GM12878 (cell line): ENCODE measurements around the gene NTM. TPM values are rescaled to one million over a fixed set of nuclear protein-coding genes. Genes with fewer than 3 reads are reported as not detected.

Experiments
- ATAC-seq: fragments of 200-7000 bp; cut with Tn5 transposase; 3 replicates; pipeline ENCODE4 v1.9.1; 2020; ENCODE audit warnings: mild to moderate bottlenecking, moderate library complexity
- BruUV-seq: library from RNA; stranded (reverse); fragments of 400-500 nt; replicated peaks from 2 replicates; lab custom pipeline; 2021; lab: Mats Ljungman, UMichigan
- CTCF ChIA-PET: fragments of 300-600 bp; sonication (Branson Sonifier 250); formaldehyde crosslinking; extraction: SDS; loops from one replicate; lab custom pipeline; 2021; ENCODE audit warnings: inconsistent platforms; lab: Yijun Ruan, JAX
- POLR2A ChIA-PET: fragments of 350-600 bp; formaldehyde crosslinking; extraction: SDS; loops from one replicate; lab custom pipeline; 2021; ENCODE audit warnings: inconsistent platforms; lab: Charles Lee
- RAD21 ChIA-PET: fragments of 300-600 bp; sonication (Branson Sonifier 250); formaldehyde crosslinking; loops from one replicate; lab custom pipeline; 2023; ENCODE audit warnings: antibody characterized with exemption; ENCODE audit not compliant: unreplicated experiment; lab: Charles Lee
- SMC1A ChIA-PET: fragments of 300-600 bp; sonication (Branson Sonifier 250); formaldehyde crosslinking; loops from one replicate; lab custom pipeline; 2023; ENCODE audit not compliant: unreplicated experiment, uncharacterized antibody; lab: Charles Lee
- DNase-seq: peaks from one replicate; pipeline ENCODE4 v3.0.0-alpha.2; 2011; ENCODE audit warnings: low read depth, low spot score
- FAIRE-seq: peaks from 3 replicates; lab custom pipeline; 2011; peaks lifted over from hg19 to GRCh38; lab: Jason Lieb, UNC
- H2AFZ ChIP-seq: 2 replicates; pipeline ENCODE4 v1.6.0; 2011; ENCODE audit warnings: low read depth, low read length, control low read depth; ENCODE audit not compliant: control insufficient read depth
- H3K27ac ChIP-seq: 2 replicates; pipeline ENCODE4 v1.5.1; 2011; ENCODE audit warnings: control low read depth; ENCODE audit not compliant: control insufficient read depth, insufficient read depth
- H3K27me3 ChIP-seq, 2 experiments: replicated peaks in 1 of 2; 2 replicates each; pipeline versions ENCODE4 v1.6.0 to v1.6.1; 2011; ENCODE audit warnings: low read length in 1 of 2; ENCODE audit not compliant: control insufficient read depth in 2 of 2, insufficient read depth in 2 of 2
- H3K36me3 ChIP-seq, 2 experiments: 2 replicates each; pipeline ENCODE4 v1.5.1; 2011; ENCODE audit warnings: low read length in 1 of 2; ENCODE audit not compliant: control insufficient read depth in 2 of 2, insufficient read depth in 2 of 2
- H3K4me1 ChIP-seq: 2 replicates; pipeline ENCODE4 v1.6.1; 2011; ENCODE audit warnings: mild to moderate bottlenecking, low read length, moderate library complexity, mixed read lengths; ENCODE audit not compliant: control insufficient read depth, insufficient read depth
- H3K4me2 ChIP-seq: 2 replicates; pipeline ENCODE4 v1.6.0; 2011; ENCODE audit warnings: control low read depth; ENCODE audit not compliant: control insufficient read depth, insufficient read depth
- H3K4me3 ChIP-seq: fragments of 200-600 bp; sonication (generic); 2 replicates; pipeline ENCODE4 v1.5.1; 2016
- H3K79me2 ChIP-seq: 2 replicates; pipeline ENCODE4 v1.6.0; 2011; ENCODE audit warnings: low read length; ENCODE audit not compliant: control insufficient read depth, insufficient read depth
- H3K9ac ChIP-seq: 2 replicates; pipeline ENCODE4 v1.8.0; 2011; ENCODE audit warnings: low read length, control low read depth, mixed read lengths; ENCODE audit not compliant: control insufficient read depth, insufficient read depth
- H3K9me3 ChIP-seq: replicated peaks from 3 replicates; pipeline ENCODE4 v1.5.1; 2011; ENCODE audit warnings: mild to moderate bottlenecking, low read length; ENCODE audit not compliant: control insufficient read depth, insufficient read depth
- H4K20me1 ChIP-seq: 2 replicates; pipeline ENCODE4 v1.6.0; 2011; ENCODE audit not compliant: control insufficient read depth, insufficient read depth
- GABPA ChIP-seq: IDR thresholded peaks from 2 replicates; pipeline ENCODE4 v1.6.1; 2014; ENCODE audit warnings: antibody characterized with exemption, low read depth, mild to moderate bottlenecking, inconsistent platforms
- KLF5 ChIP-seq: fragments of 450-650 bp; IDR thresholded peaks from 2 replicates; pipeline ENCODE4 v1.6.1; 2014; ENCODE audit warnings: mild to moderate bottlenecking; ENCODE audit not compliant: partially characterized antibody
- MLLT1 ChIP-seq: fragments of 450-650 bp; IDR thresholded peaks from 2 replicates; pipeline ENCODE4 v1.6.1; 2016; ENCODE audit warnings: mild to moderate bottlenecking
- MTA2 ChIP-seq: fragments of 450-650 bp; IDR thresholded peaks from 2 replicates; pipeline ENCODE4 v1.6.1; 2016; ENCODE audit warnings: low read depth, mild to moderate bottlenecking, moderate library complexity
- PKNOX1 ChIP-seq: fragments of 450-650 bp; IDR thresholded peaks from 2 replicates; pipeline ENCODE4 v1.6.1; 2016; ENCODE audit warnings: mild to moderate bottlenecking
- RELA ChIP-seq: fragments of 450-650 bp; IDR thresholded peaks from 2 replicates; pipeline ENCODE4 v1.8.0; 2014; ENCODE audit warnings: borderline replicate concordance; ENCODE audit not compliant: partially characterized antibody
- RFX5 ChIP-seq: IDR thresholded peaks from 2 replicates; pipeline ENCODE4 v1.6.1; 2011; ENCODE audit warnings: low read depth, low read length, improper control_type of control experiment
- SP1 ChIP-seq: IDR thresholded peaks from one replicate; pipeline ENCODE4 v1.6.1; 2011; ENCODE audit warnings: low read depth, low read length
- TBL1XR1 ChIP-seq: IDR thresholded peaks from 2 replicates; pipeline ENCODE4 v1.6.1; 2012; ENCODE audit warnings: low read depth, low read length, improper control_type of control experiment
- whole genome bisulfite sequencing: methylation state at CpG from one replicate; pipeline ENCODE4 v1.1.6; 2016; ENCODE audit warnings: low lambda C conversion rate; ENCODE audit not compliant: insufficient replicate concordance, insufficient coverage; ENCODE audit errors: missing lambda C conversion rate; 5-methylcytosine and 5-hydroxymethylcytosine counted together
- in situ Hi-C: fragments of 300-500 bp; cut with MboI; formaldehyde crosslinking; loops from 9 replicates; pipeline ENCODE4 v1.14.3; 2018; ENCODE audit warnings: mixed read lengths
- intact Hi-C: fragments of 100-400 bp; cut with micrococcal nuclease; formaldehyde crosslinking; loops from one replicate; pipeline ENCODE4 v1.14.2; 2022; ENCODE audit not compliant: unreplicated experiment
- polyA plus RNA-seq, 11 experiments: library from polyadenylated mRNA; depleted of rRNA in 4 of 11; unstranded in 6 of 11; stranded (reverse) in 5 of 11; fragments of >200 nt; fragmentation: Nextera tagmentation in 4 of 11; fragmentation: Illumina TruSeq in 1 of 11; extraction: Ambion mirVana in 4 of 11; extraction: Trizol in 1 of 11; gene quantifications; 1 replicate in 1 of 11; 2 replicates in 10 of 11; pipeline versions ENCODE4 v1.2.1 to v1.2.3, GENCODE V29; 2011 to 2016; ENCODE audit warnings: inconsistent platforms in 2 of 11, missing spikeins in 2 of 11, low read depth in 1 of 11
- total RNA-seq, 4 experiments: library from RNA; depleted of rRNA in 3 of 4; stranded (reverse); fragments of >200 nt in 3 of 4; fragmentation: Illumina TruSeq in 1 of 4; extraction: Trizol in 1 of 4; gene quantifications; 2 replicates each; pipeline versions ENCODE4 v1.2.1 to v1.2.3, GENCODE V29; 2013 to 2021
- TF ChIP-seq, protein P1 (sequence below): IDR thresholded peaks from 2 replicates; pipeline ENCODE4 v1.6.1; 2012; ENCODE audit warnings: improper control_type of control experiment, low read depth, low read length; ENCODE audit not compliant: insufficient replicate concordance

The NTM gene
- total and polyA plus RNA-seq, 10 of the 15 experiments (the other 5 are each of a cell fraction or from before 2014, with no cell fraction given), result not detected

DNA sequence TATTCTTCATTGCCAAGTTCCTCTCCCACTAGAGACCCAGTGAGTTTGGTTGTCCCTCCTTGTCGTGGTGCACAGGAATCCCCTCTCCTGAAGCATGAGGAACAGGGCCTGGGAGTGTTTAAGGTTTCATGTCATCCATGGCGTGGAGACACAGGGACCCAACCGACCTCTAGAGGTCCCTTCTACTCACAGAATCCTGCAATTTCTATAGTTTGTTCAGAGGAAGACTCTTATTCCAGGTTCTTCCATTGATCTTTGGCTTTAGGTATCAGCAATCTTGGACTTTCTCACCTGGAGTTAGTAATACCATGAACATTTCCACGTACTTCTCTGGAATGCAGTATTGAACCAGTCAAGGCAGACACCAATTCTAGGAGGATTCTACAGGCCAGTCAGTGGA lies 548.2 kb downstream of the NTM start:
- ATAC-seq (no peak), FAIRE-seq (no peak), DNase-seq (no peak)
- Histone ChIP-seq H3K4me3 (no peak overlapping the region), H4K20me1 (no peaks in the 10 kb centered on the region), H3K9ac (no peak overlapping the region), H3K9me3 (no peaks in the 10 kb centered on the region; the same call in 2 of the 3 replicates), H3K4me2 (no peak overlapping the region), H3K79me2 (no peaks in the 10 kb centered on the region), H3K36me3 (no peaks in the 10 kb centered on the region), H3K27me3 (no peaks in the 10 kb centered on the region; a peak in 3 of 4 replicates), H3K27ac (no peak overlapping the region), H2AFZ (no peak overlapping the region), H3K4me1 (no peaks in the 10 kb centered on the region)
- ChIA-PET SMC1A (interaction anchor here (0.6 to 1.8 kb wide), 3 partner anchors 14 to 1411 kb away, joined by 3 to 4 read pairs (median 3); no protein-coding TSS in a partner anchor), POLR2A (no interaction called here), RAD21 (no interaction called here), CTCF (no interaction called here)
- in situ Hi-C loops, result no loop called here
- 33% methylated on average over 4 of the region's 4 CpGs for WGBS
- intact Hi-C loops, result no loop called here
- TF ChIP-seq MLLT1 (no peak), MTA2 (no peak), RELA (no peak), SP1 (no peak), TBL1XR1 (no peak), PKNOX1 (no peak), KLF5 (no peak), GABPA (no peak), RFX5 (no peak)
- TF ChIP-seq, protein P1, sequence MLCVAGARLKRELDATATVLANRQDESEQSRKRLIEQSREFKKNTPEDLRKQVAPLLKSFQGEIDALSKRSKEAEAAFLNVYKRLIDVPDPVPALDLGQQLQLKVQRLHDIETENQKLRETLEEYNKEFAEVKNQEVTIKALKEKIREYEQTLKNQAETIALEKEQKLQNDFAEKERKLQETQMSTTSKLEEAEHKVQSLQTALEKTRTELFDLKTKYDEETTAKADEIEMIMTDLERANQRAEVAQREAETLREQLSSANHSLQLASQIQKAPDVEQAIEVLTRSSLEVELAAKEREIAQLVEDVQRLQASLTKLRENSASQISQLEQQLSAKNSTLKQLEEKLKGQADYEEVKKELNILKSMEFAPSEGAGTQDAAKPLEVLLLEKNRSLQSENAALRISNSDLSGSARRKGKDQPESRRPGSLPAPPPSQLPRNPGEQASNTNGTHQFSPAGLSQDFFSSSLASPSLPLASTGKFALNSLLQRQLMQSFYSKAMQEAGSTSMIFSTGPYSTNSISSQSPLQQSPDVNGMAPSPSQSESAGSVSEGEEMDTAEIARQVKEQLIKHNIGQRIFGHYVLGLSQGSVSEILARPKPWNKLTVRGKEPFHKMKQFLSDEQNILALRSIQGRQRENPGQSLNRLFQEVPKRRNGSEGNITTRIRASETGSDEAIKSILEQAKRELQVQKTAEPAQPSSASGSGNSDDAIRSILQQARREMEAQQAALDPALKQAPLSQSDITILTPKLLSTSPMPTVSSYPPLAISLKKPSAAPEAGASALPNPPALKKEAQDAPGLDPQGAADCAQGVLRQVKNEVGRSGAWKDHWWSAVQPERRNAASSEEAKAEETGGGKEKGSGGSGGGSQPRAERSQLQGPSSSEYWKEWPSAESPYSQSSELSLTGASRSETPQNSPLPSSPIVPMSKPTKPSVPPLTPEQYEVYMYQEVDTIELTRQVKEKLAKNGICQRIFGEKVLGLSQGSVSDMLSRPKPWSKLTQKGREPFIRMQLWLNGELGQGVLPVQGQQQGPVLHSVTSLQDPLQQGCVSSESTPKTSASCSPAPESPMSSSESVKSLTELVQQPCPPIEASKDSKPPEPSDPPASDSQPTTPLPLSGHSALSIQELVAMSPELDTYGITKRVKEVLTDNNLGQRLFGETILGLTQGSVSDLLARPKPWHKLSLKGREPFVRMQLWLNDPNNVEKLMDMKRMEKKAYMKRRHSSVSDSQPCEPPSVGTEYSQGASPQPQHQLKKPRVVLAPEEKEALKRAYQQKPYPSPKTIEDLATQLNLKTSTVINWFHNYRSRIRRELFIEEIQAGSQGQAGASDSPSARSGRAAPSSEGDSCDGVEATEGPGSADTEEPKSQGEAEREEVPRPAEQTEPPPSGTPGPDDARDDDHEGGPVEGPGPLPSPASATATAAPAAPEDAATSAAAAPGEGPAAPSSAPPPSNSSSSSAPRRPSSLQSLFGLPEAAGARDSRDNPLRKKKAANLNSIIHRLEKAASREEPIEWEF, result no peak
- no TSS peak for BruUV-seq
